GM23338 (cell line): ENCODE data around the gene CCDC61. TPM values are rescaled to one million over a fixed set of nuclear protein-coding genes. Genes with fewer than 3 reads are reported as not detected.

Experiments used
- ATAC-seq: fragments of 200-7000 bp; cut with Tn5 transposase; 3 replicates; pipeline ENCODE4 v1.9.1; 2020
- DNase-seq: peaks from one replicate; pipeline ENCODE4 v3.0.0-alpha.2; 2015; ENCODE audit warnings: low spot score
- H2AFZ ChIP-seq: fragments of 200-600 bp; sonication (generic); 2 replicates; pipeline ENCODE4 v1.8.0; 2016; ENCODE audit warnings: antibody characterized with exemption, mild to moderate bottlenecking, moderate library complexity
- H3F3A ChIP-seq: fragments of 200-600 bp; sonication (generic); replicated peaks from 2 replicates; pipeline ENCODE4 v1.8.0; 2017; ENCODE audit warnings: antibody characterized with exemption, mixed run types, low read depth
- H3K27ac ChIP-seq: fragments of 200-600 bp; sonication (generic); 2 replicates; pipeline ENCODE4 v1.6.1; 2016; ENCODE audit warnings: low read depth
- H3K27me3 ChIP-seq: fragments of 200-600 bp; sonication (generic); 2 replicates; pipeline ENCODE4 v1.8.0; 2016; ENCODE audit warnings: mild to moderate bottlenecking, mixed run types, moderate library complexity; ENCODE audit not compliant: insufficient read depth
- H3K36me3 ChIP-seq: fragments of 200-600 bp; sonication (generic); 2 replicates; pipeline ENCODE4 v1.8.0; 2016; ENCODE audit warnings: mild to moderate bottlenecking; ENCODE audit not compliant: insufficient read depth
- H3K4me1 ChIP-seq: fragments of 200-600 bp; sonication (generic); 2 replicates; pipeline ENCODE4 v1.8.0; 2016; ENCODE audit warnings: mild to moderate bottlenecking, moderate library complexity; ENCODE audit not compliant: insufficient read depth
- H3K4me2 ChIP-seq: fragments of 200-600 bp; sonication (generic); 2 replicates; pipeline ENCODE4 v1.7.1; 2017; ENCODE audit warnings: mixed run types
- H3K4me3 ChIP-seq: fragments of 200-600 bp; sonication (generic); 2 replicates; pipeline ENCODE4 v1.6.1; 2016; ENCODE audit warnings: mixed run types
- H3K79me2 ChIP-seq: fragments of 200-600 bp; sonication (generic); replicated peaks from 2 replicates; pipeline ENCODE4 v1.8.0; 2017; ENCODE audit warnings: mild to moderate bottlenecking; ENCODE audit not compliant: insufficient read depth
- H3K9me2 ChIP-seq: fragments of 200-600 bp; sonication (generic); 2 replicates; pipeline ENCODE4 v1.8.0; 2017; ENCODE audit not compliant: insufficient read depth
- H4K20me1 ChIP-seq: fragments of 200-600 bp; sonication (generic); replicated peaks from 2 replicates; pipeline ENCODE4 v1.8.0; 2017; ENCODE audit warnings: mild to moderate bottlenecking; ENCODE audit not compliant: insufficient read depth
- H3K27ac Mint-ChIP-seq: 2 replicates; pipeline ENCODE4 v1.8.0; 2020; ENCODE audit warnings: inconsistent platforms, mild to moderate bottlenecking, moderate library complexity, mixed read lengths
- H3K27me3 Mint-ChIP-seq: 3 replicates; pipeline ENCODE4 v1.8.0; 2022; ENCODE audit warnings: low read depth, mild to moderate bottlenecking, moderate library complexity, mixed read lengths, inconsistent platforms; ENCODE audit not compliant: insufficient read depth, poor library complexity
- H3K36me3 Mint-ChIP-seq: 3 replicates; pipeline ENCODE4 v1.8.0; 2021; ENCODE audit warnings: low read depth, mild to moderate bottlenecking, inconsistent platforms, moderate library complexity, mixed read lengths
- H3K4me1 Mint-ChIP-seq: 3 replicates; pipeline ENCODE4 v1.8.0; 2020; ENCODE audit warnings: mild to moderate bottlenecking, inconsistent platforms, mixed read lengths
- H3K4me3 Mint-ChIP-seq: 3 replicates; pipeline ENCODE4 v1.8.0; 2021; ENCODE audit warnings: moderate library complexity, mild to moderate bottlenecking, inconsistent platforms, mixed read lengths
- H3K9me3 Mint-ChIP-seq: 3 replicates; pipeline ENCODE4 v1.8.0; 2020; ENCODE audit warnings: moderate library complexity, mild to moderate bottlenecking, inconsistent platforms, mixed read lengths
- CREB1 ChIP-seq: fragments of 250-450 bp; sonication (Bioruptor Pico); IDR thresholded peaks from 2 replicates; pipeline ENCODE4 v1.5.0; 2020; ENCODE audit warnings: low read depth, mild to moderate bottlenecking, moderate library complexity
- EZH2 ChIP-seq: fragments of 200-600 bp; sonication (generic); IDR thresholded peaks from one replicate; pipeline ENCODE4 v1.8.0; 2017; ENCODE audit warnings: antibody characterized with exemption, mild to moderate bottlenecking, low read depth; ENCODE audit not compliant: unreplicated experiment
- EZH2phosphoT487 ChIP-seq: fragments of 200-600 bp; sonication (generic); IDR thresholded peaks from one replicate; pipeline ENCODE4 v1.8.1; 2018; ENCODE audit warnings: antibody characterized with exemption; ENCODE audit not compliant: unreplicated experiment
- JUNB ChIP-seq: IDR thresholded peaks from one replicate; pipeline ENCODE4 v1.6.1; 2016; ENCODE audit warnings: antibody characterized with exemption; ENCODE audit not compliant: unreplicated experiment
- NANOG ChIP-seq: IDR thresholded peaks from 2 replicates; pipeline ENCODE4 v1.6.1; 2016; ENCODE audit warnings: antibody characterized with exemption, borderline replicate concordance
- POLR2AphosphoS5 ChIP-seq: IDR thresholded peaks from 2 replicates; pipeline ENCODE4 v1.6.1; 2016; ENCODE audit warnings: antibody characterized with exemption, low read depth
- ZNF114 ChIP-seq: fragments of 250-450 bp; sonication (Bioruptor Pico); IDR thresholded peaks from 2 replicates; pipeline ENCODE4 v1.5.0; 2020; ENCODE audit warnings: mild to moderate bottlenecking, moderate library complexity
- ZNF331 ChIP-seq: fragments of 250-450 bp; sonication (Bioruptor Pico); IDR thresholded peaks from 2 replicates; pipeline ENCODE4 v1.5.0; 2020; ENCODE audit warnings: low read depth, mild to moderate bottlenecking, moderate library complexity
- polyA plus RNA-seq: library from polyadenylated mRNA; unstranded; fragments of >200 nt; fragmentation: Nextera tagmentation; extraction: Ambion mirVana; gene quantifications from 2 replicates; pipeline ENCODE4 v1.2.1, GENCODE V29; 2016
- total RNA-seq: library from RNA; depleted of rRNA; stranded (reverse); fragments of >200 nt; shearing (Covaris generic); gene quantifications from 2 replicates; pipeline ENCODE4 v1.2.3, GENCODE V29; 2014
- TF ChIP-seq, protein P1 (sequence below): IDR thresholded peaks from one replicate; pipeline ENCODE4 v1.6.1; 2018; ENCODE audit warnings: antibody characterized with exemption; ENCODE audit not compliant: unreplicated experiment
- TF ChIP-seq, protein P2 (sequence below): IDR thresholded peaks from 2 replicates; pipeline ENCODE4 v1.6.1; 2016; ENCODE audit warnings: antibody characterized with exemption

Gene CCDC61
- total and polyA plus RNA-seq, 2 experiments from 2014 or later: 9.8 to 22.4 TPM

DNA sequence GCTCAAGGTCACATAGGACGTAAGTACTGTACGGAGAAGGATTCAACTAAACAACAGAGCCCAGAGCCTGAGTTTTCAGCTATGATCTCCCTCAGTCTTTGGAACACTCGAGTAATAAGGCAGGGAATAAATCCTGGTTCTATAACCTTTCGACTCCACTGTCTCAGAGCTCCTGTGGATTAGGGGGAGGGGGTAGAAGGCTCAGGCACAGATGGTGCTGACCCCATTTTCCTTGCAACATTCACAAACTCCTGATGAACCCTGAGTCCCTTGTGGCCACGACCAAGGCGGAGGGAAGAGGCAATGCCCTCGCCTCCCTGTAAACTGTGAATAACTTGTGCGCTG lies 43.0 kb upstream of the CCDC61 start (continued):
- TF ChIP-seq, protein P1, sequence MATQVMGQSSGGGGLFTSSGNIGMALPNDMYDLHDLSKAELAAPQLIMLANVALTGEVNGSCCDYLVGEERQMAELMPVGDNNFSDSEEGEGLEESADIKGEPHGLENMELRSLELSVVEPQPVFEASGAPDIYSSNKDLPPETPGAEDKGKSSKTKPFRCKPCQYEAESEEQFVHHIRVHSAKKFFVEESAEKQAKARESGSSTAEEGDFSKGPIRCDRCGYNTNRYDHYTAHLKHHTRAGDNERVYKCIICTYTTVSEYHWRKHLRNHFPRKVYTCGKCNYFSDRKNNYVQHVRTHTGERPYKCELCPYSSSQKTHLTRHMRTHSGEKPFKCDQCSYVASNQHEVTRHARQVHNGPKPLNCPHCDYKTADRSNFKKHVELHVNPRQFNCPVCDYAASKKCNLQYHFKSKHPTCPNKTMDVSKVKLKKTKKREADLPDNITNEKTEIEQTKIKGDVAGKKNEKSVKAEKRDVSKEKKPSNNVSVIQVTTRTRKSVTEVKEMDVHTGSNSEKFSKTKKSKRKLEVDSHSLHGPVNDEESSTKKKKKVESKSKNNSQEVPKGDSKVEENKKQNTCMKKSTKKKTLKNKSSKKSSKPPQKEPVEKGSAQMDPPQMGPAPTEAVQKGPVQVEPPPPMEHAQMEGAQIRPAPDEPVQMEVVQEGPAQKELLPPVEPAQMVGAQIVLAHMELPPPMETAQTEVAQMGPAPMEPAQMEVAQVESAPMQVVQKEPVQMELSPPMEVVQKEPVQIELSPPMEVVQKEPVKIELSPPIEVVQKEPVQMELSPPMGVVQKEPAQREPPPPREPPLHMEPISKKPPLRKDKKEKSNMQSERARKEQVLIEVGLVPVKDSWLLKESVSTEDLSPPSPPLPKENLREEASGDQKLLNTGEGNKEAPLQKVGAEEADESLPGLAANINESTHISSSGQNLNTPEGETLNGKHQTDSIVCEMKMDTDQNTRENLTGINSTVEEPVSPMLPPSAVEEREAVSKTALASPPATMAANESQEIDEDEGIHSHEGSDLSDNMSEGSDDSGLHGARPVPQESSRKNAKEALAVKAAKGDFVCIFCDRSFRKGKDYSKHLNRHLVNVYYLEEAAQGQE: no peak
- TF ChIP-seq ZNF331 (CRISPR knock-in tag): no peak
- TF ChIP-seq NANOG: no peak
- no peak for TF ChIP-seq EZH2
- TF ChIP-seq JUNB: no peak
- no peak for TF ChIP-seq POLR2AphosphoS5
- no peak for TF ChIP-seq EZH2phosphoT487

DNA sequence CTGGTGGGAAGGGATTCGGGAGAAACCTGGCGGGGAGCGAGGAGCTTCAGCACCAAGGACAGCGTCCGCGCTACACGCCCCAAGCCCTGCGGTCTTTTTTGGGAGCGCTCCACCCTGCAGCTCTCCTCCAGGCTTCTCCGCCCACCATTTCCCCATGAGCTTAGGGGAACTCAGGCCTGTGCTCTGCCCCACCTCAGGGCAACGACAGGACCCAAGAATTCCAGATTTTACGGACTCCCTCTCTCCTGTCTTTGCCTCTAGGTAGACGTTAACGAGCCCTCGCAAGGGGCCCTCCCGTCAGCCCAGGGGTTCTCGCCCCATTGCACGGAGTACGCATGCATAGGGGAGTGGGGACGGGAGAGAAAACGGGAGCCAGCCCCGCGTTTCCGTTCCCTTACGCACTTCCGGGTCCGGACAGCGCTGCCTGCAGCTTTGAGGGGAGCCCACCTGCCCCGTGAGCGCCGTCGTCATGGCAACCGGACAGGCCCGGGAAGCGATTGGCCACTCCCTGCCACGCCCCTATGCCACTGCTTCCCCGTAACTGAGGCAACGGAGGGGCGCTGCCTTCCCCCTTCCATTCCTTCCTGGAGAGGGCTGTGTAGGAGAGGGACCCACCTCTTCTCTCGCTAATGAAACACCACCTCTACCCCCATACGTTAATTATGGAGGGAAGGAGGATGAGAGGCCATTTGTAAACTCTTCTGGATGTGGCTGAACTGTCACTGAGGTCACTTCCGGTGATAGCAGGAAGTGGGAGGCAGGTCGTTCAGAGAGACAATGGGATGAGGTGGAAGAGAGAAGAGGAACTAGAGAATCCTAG lies 42.4 kb upstream of the CCDC61 start:
- peaks cover 4% of the 10 kb centered on the region for H3K36me3 Mint-ChIP-seq
- H3K27ac Mint-ChIP-seq: peak overlapping the region; percentile 83
- H4K20me1 ChIP-seq: peaks cover 11% of the 10 kb centered on the region; the same call in 1 of the 2 replicates
- peak overlapping the region; percentile 85 for H3K4me3 ChIP-seq
- H3K27me3 Mint-ChIP-seq: peaks cover 16% of the 10 kb centered on the region
- peaks cover 14% of the 10 kb centered on the region; the same call in 1 of the 2 replicates for H3F3A ChIP-seq
- H3K27ac ChIP-seq: peak overlapping the region; percentile 65; the same call in 1 of the 2 replicates
- peak; percentile 98 for DNase-seq
- H3K9me2 ChIP-seq: peaks cover 5% of the 10 kb centered on the region; the same call in 1 of the 2 replicates
- H3K4me2 ChIP-seq: peak overlapping the region; percentile 94
- H3K9me3 Mint-ChIP-seq: no peaks in the 10 kb centered on the region
- peak; percentile 93 for ATAC-seq
- H3K4me1 ChIP-seq: 0 out of 2 replicates have a peak, but pooled peaks cover 6% of the 10 kb centered on the region
- peaks cover 8% of the 10 kb centered on the region; the same call in 2 of the 3 replicates for H3K4me1 Mint-ChIP-seq
- H3K4me3 Mint-ChIP-seq: peak overlapping the region; percentile 80
- H3K36me3 ChIP-seq: no peaks in the 10 kb centered on the region
- H3K79me2 ChIP-seq: no peaks in the 10 kb centered on the region
- TF ChIP-seq JUNB (no peak), EZH2 (no peak), ZNF114 (CRISPR knock-in tag) (no peak), NANOG (no peak), CREB1 (peak; percentile 80), POLR2AphosphoS5 (no peak; the same call in 1 of the 2 replicates)
- TF ChIP-seq, protein P2, sequence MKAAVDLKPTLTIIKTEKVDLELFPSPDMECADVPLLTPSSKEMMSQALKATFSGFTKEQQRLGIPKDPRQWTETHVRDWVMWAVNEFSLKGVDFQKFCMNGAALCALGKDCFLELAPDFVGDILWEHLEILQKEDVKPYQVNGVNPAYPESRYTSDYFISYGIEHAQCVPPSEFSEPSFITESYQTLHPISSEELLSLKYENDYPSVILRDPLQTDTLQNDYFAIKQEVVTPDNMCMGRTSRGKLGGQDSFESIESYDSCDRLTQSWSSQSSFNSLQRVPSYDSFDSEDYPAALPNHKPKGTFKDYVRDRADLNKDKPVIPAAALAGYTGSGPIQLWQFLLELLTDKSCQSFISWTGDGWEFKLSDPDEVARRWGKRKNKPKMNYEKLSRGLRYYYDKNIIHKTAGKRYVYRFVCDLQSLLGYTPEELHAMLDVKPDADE: peak; percentile 37; the same call in 1 of the 2 replicates
- TF ChIP-seq, protein P1: peak; percentile 98
- H3K27me3 ChIP-seq: no peaks in the 10 kb centered on the region
- no peak overlapping the region for H2AFZ ChIP-seq
